Esophagus muscularis mucosa (tissue), 4 donors: Measurements from ENCODE around the gene CTBP1.

Experiments
- EP300 ChIP-seq: sonication (generic); formaldehyde crosslinking; IDR thresholded peaks from one replicate; pipeline ENCODE4 v1.6.1; 2017; ENCODE audit warnings: antibody characterized with exemption
- POLR2A ChIP-seq: fragments of 450-650 bp; IDR thresholded peaks from one replicate; pipeline ENCODE4 v1.6.1; 2017; ENCODE audit warnings: antibody characterized with exemption, moderate library complexity, mild to moderate bottlenecking, low read depth
- POLR2AphosphoS5 ChIP-seq, 2 donors: sonication (generic); formaldehyde crosslinking; IDR thresholded peaks; one replicate each; pipeline ENCODE4 v1.6.1; 2017; ENCODE audit warnings: antibody characterized with exemption in 2 of 2
- TF ChIP-seq, protein P1 (sequence below), 3 experiments: fragments of 200-600 bp in 2 of 3; fragments of 450-650 bp in 1 of 3; sonication (generic) in 2 of 3; IDR thresholded peaks; one replicate each; pipeline ENCODE4 v1.5.1; 2017 to 2019; ENCODE audit warnings: antibody characterized with exemption in 3 of 3, mild to moderate bottlenecking in 2 of 3, moderate library complexity in 1 of 3

DNA sequence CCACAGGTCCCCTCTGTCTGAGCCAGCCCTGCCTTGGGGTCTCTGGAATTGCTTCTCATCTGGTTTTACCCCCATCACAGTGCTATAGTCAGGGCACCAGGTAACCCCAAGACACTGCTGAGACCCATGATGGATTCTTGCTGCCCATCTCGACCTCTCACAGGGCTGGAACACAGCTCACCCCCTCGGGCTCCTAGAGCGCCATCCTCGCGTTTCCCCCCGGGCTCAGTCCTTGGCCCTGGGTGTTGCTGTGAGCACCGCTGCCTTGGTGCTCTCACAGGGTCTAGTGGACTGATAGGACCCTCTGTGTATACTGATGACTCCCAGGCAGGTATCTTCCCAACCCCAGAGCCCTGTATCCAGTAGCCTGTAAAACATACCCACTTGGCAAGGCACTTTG lies 49.5 kb upstream of the CTBP1 start:
- no peak for TF ChIP-seq POLR2A
- TF ChIP-seq, protein P1, sequence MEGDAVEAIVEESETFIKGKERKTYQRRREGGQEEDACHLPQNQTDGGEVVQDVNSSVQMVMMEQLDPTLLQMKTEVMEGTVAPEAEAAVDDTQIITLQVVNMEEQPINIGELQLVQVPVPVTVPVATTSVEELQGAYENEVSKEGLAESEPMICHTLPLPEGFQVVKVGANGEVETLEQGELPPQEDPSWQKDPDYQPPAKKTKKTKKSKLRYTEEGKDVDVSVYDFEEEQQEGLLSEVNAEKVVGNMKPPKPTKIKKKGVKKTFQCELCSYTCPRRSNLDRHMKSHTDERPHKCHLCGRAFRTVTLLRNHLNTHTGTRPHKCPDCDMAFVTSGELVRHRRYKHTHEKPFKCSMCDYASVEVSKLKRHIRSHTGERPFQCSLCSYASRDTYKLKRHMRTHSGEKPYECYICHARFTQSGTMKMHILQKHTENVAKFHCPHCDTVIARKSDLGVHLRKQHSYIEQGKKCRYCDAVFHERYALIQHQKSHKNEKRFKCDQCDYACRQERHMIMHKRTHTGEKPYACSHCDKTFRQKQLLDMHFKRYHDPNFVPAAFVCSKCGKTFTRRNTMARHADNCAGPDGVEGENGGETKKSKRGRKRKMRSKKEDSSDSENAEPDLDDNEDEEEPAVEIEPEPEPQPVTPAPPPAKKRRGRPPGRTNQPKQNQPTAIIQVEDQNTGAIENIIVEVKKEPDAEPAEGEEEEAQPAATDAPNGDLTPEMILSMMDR (IDR thresholded peaks at IDR 0.05), result no peak
- no peak for TF ChIP-seq EP300
- no peak for TF ChIP-seq POLR2AphosphoS5 (IDR thresholded peaks at IDR 0.05)
